Activated CD8-positive, alpha-beta memory T cell treated with anti-CD3 and anti-CD28 coated beads for 48 hours (primary cell): ENCODE results near the gene ADSS2.
"Not testable (repeated sequence)": the region's sequence is repeated elsewhere in the genome, so short reads cannot be mapped to it uniquely, and the experiment has no call there.

Experiments
- DNase-seq, 3 experiments: peaks; one replicate each; pipeline ENCODE4 v3.0.0-alpha.2; 2020; ENCODE audit warnings: low read depth in 2 of 3, low spot score in 2 of 3

The ADSS2 gene

DNA sequence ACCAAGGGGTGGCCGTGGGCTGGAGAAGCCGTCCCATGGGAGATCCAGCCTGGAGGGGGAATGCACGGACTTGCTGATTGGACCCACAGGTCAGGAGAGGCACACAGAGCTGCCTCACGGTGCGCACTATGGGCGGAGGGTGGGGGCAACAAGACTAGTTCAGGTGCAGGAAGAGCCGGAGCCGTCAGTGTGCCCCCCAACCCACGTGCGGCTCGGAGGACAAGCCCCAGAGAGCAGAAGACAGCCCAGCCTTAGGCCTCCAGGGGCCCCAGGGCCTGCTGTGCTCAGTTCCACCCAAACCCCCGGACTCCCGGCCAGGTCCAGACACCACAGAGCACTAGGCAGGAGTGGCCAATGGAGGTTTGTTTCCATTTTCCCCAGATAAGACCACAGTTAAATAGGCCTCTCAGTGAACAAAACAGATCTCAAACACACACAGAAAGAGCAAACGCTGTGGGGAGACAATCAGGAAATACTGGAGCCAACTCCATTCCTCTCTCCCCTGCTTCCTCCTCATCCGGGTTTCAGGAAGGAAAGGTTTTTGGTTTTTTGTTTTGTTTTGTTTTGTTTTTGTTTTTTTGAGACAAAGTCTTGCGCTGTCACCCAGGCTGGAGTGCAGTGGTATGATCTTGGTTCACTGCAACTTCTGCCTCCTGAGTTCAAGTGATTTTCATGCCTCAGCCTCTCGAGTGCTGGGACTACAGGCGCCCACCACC, 84.2 kb downstream of the ADSS2 start:
- DNase-seq, result no peak

DNA sequence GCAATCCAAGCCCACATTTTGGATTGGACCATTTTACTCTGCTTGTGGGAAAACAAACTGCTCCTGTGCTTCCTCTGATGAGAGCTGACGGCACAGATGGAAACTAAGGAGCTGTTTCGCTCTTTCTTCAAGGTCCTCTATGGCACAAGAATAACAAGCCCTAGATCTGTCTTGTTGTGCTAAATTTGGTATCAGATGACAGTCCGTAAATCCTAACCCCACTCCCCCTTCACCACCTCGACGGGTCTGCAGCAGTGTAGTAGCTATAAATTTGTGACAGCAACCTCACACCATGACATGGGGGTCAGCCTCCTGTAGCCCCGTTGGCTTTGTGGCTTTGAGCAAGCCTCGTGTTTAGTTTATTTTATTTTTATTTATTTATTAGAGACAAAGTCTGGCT, 85.9 kb downstream of the ADSS2 start:
- no peak for DNase-seq

DNA sequence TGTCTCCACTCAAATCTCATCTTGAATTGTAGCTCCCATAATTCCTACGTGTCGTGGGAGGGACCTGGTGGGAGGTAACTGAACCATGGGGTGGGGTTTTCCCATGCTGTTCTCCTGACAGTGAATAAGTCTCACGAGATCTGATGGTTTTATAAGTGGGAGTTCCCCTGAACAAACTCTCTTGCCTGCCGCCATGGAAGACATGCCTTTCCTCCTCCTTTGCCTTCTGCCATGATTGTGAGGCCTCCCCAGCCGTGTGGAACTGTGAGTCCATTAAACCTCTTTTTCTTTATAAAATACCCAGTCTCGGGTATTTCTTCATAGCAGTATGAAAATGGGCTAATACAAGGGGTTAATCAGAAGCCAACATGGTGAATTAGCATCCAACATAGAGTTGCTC, 86.4 kb downstream of the ADSS2 start:
- not testable (repeated sequence) for DNase-seq

DNA sequence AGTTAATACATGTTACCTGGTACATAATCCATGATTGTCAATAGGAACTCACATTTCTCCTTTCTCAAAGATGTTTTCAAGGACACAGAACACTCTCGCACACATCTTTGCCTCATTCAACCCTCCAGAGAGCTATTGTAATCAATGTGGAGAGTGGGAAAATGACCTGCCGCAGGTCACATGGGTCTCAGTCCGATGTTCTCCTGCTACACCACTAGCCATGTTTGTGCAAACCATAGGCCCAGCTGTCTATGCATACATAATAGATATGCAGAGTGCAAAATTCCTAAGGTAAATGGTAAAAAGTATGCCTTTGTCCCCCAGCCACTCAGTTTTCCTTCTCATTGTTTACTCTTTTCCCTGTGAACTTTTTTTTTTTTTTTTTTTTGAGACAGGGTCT, 89.2 kb downstream of the ADSS2 start:
- DNase-seq, result no peak

DNA sequence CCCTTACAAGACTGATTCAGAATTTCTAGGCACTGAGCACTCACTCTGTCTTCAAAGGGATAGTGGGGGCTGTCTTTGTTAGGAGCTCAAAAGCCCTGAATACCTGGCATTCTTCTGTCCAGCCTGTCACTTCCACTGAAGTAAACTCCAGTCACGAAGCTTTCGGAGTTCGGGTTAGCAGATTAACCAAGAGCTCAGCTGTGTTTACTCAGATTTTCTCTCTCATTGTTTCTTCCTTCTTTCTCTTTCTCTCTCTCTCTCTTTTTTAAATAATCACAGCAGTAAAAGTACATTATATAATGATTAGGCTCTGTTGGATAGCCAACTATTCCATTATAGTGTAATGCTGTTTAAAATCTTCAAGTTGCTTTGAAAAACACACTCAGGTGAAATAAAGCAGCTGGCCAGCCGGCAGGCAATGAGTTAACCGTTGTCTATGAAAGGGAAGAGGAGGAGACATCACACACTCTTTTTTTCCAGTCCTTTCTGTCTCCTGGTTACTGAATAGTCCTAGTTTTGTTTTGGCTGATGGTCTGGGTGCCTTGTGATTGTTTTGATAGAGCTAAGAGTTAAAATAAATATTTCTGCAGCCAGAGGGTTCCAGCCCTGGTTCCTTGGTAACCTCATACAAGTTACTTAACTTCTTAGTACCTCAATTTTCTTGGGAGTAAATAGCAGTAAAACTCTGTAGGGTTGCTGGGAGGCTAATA, 89.8 kb downstream of the ADSS2 start:
- DNase-seq, result no peak
